ENCODE results near the gene PTPRK.

GRCh38 chr6:128532827-128533226 lies 12.4 kb upstream of the PTPRK start:
- TF ChIP-seq, protein P1, sequence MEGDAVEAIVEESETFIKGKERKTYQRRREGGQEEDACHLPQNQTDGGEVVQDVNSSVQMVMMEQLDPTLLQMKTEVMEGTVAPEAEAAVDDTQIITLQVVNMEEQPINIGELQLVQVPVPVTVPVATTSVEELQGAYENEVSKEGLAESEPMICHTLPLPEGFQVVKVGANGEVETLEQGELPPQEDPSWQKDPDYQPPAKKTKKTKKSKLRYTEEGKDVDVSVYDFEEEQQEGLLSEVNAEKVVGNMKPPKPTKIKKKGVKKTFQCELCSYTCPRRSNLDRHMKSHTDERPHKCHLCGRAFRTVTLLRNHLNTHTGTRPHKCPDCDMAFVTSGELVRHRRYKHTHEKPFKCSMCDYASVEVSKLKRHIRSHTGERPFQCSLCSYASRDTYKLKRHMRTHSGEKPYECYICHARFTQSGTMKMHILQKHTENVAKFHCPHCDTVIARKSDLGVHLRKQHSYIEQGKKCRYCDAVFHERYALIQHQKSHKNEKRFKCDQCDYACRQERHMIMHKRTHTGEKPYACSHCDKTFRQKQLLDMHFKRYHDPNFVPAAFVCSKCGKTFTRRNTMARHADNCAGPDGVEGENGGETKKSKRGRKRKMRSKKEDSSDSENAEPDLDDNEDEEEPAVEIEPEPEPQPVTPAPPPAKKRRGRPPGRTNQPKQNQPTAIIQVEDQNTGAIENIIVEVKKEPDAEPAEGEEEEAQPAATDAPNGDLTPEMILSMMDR (IDR thresholded peaks at IDR 0.05; ENCODE audit: low read length), result no peak
- TF ChIP-seq EZH2 (IDR thresholded peaks at IDR 0.05; ENCODE audit: borderline replicate concordance, low read length), result no peak
